ENCODE results near the gene TNNT3. TPM values are rescaled to one million over a fixed set of nuclear protein-coding genes. Genes with fewer than 3 reads are reported as not detected.

TNNT3 gene
- total RNA-seq, 2 experiments from 2014 or later: 4.7 to 6.2 TPM

- CTCF ChIA-PET (ENCODE audit: unreplicated experiment): no interaction called here
- BruUV-seq (replicated peaks): no TSS peak
Observed at GRCh38 chr11:1909524-1909923, 10.0 kb upstream of the TNNT3 start.

GRCh38 chr11:1912289-1912878 is 7.1 kb upstream of the TNNT3 start:
- intact Hi-C loops (cut with micrococcal nuclease; ENCODE audit: unreplicated experiment): loop anchor here (2.0 kb wide), 1 partner anchor 22 kb away; no protein-coding TSS in a partner anchor
- CTCF ChIA-PET (ENCODE audit: unreplicated experiment): no interaction called here

More at GRCh38 chr11:1909524-1909923, 10.0 kb upstream of the TNNT3 start:
- Histone ChIP-seq H2AFZ (ENCODE audit: low read length) (no peak overlapping the region), H3K9me2 (ENCODE audit: insufficient read depth, low read length) (no peaks in the 10 kb centered on the region), H3K4me3 (ENCODE audit: low read depth, low read length, poor library complexity, severe bottlenecking) (no peak overlapping the region), H3K4me2 (ENCODE audit: low read length) (no peak overlapping the region), H3K9me3 (ENCODE audit: low read length) (no peaks in the 10 kb centered on the region), H3K27ac (ENCODE audit: low read depth, low read length, poor library complexity, severe bottlenecking) (no peak overlapping the region), H3K36me3 (ENCODE audit: insufficient read depth, low read length) (no peaks in the 10 kb centered on the region), H3K4me1 (ENCODE audit: insufficient read depth, low read length, poor library complexity, severe bottlenecking) (no peaks in the 10 kb centered on the region), H3K79me2 (ENCODE audit: insufficient read depth, low read depth, low read length) (no peaks in the 10 kb centered on the region), H4K20me1 (ENCODE audit: insufficient read depth, low read length) (no peaks in the 10 kb centered on the region)
- TF ChIP-seq EZH2phosphoT487 (IDR thresholded peaks at IDR 0.05; ENCODE audit: borderline replicate concordance, low read depth, low read length) (no peak), CTCF (conservative IDR thresholded peaks at IDR 0.05; ENCODE audit: low read length) (no peak)
- POLR2A ChIA-PET: no interaction called here
- DNase-seq (ENCODE audit: low spot score): no peak
- intact Hi-C loops (cut with micrococcal nuclease; ENCODE audit: unreplicated experiment): no loop called here

More at GRCh38 chr11:1912289-1912878, 7.1 kb upstream of the TNNT3 start:
- Histone ChIP-seq H3K4me2 (ENCODE audit: low read length) (no peak overlapping the region), H3K9me2 (ENCODE audit: insufficient read depth, low read length) (no peaks in the 10 kb centered on the region), H3K4me1 (ENCODE audit: insufficient read depth, low read length, poor library complexity, severe bottlenecking) (no peaks in the 10 kb centered on the region), H3K27ac (ENCODE audit: low read depth, low read length, poor library complexity, severe bottlenecking) (no peak overlapping the region), H4K20me1 (ENCODE audit: insufficient read depth, low read length) (no peaks in the 10 kb centered on the region), H3K4me3 (ENCODE audit: low read depth, low read length, poor library complexity, severe bottlenecking) (no peak overlapping the region), H3K9me3 (ENCODE audit: low read length) (no peaks in the 10 kb centered on the region), H3K36me3 (ENCODE audit: insufficient read depth, low read length) (no peaks in the 10 kb centered on the region), H2AFZ (ENCODE audit: low read length) (no peak overlapping the region), H3K79me2 (ENCODE audit: insufficient read depth, low read depth, low read length) (no peaks in the 10 kb centered on the region)
- DNase-seq (ENCODE audit: low spot score): no peak
- POLR2A ChIA-PET: interaction anchor here (0.6 kb wide), 2 partner anchors 56 to 78 kb away, joined by 3 read pairs; partner anchors contain the start of gene SYT8
- TF ChIP-seq CTCF (conservative IDR thresholded peaks at IDR 0.05; ENCODE audit: low read length): no peak
- no peak for TF ChIP-seq EZH2phosphoT487 (IDR thresholded peaks at IDR 0.05; ENCODE audit: borderline replicate concordance, low read depth, low read length)
- BruUV-seq (replicated peaks): no TSS peak
